Neuron (in vitro differentiated cells): ENCODE measurements around the gene RNPEPL1.

ENCODE experiments used
- H2AFZ ChIP-seq: one replicate; pipeline ENCODE4 v1.6.1; 2013; ENCODE audit warnings: low read depth, mild to moderate bottlenecking, inconsistent platforms, low read length, moderate library complexity
- H3K27me3 ChIP-seq: one replicate; pipeline ENCODE4 v1.6.1; 2013; ENCODE audit warnings: low read length; ENCODE audit not compliant: insufficient read depth
- H3K36me3 ChIP-seq: one replicate; pipeline ENCODE4 v1.6.1; 2013; ENCODE audit warnings: low read length; ENCODE audit not compliant: insufficient read depth
- H3K4me1 ChIP-seq: one replicate; pipeline ENCODE4 v1.6.1; 2013; ENCODE audit warnings: low read length; ENCODE audit not compliant: insufficient read depth
- H3K4me3 ChIP-seq: 2 replicates; pipeline ENCODE4 v1.5.1; 2013; ENCODE audit warnings: mild to moderate bottlenecking, low read length, moderate library complexity
- H3K9me3 ChIP-seq: one replicate; pipeline ENCODE4 v1.6.1; 2013; ENCODE audit warnings: low read length

RNPEPL1 gene

DNA sequence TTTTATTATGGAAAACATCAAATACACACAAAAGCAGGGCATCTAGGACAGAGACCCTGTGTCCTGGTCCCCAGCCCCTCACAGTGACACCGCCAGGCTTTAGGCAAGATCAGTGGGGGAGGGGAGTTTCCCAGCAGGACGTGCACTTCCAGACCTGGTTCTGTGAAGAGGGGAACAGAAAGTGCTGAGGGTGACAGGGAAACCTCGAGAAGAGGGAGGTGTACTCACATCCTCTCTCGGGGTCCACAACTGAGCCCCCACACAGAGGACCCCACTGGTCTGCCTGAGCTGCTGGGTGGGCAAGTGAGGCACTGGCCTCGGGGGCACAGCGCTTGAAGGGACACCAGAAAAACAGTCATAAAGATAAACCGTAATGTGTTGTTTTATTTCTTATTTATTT lies 52.6 kb downstream of the RNPEPL1 start:
- H3K9me3 ChIP-seq = peaks cover 11% of the 10 kb centered on the region
- peaks cover 6% of the 10 kb centered on the region for H3K4me1 ChIP-seq
- H2AFZ ChIP-seq = no peak overlapping the region
- no peaks in the 10 kb centered on the region for H3K27me3 ChIP-seq
- H3K4me3 ChIP-seq = no peak overlapping the region
- no peaks in the 10 kb centered on the region for H3K36me3 ChIP-seq

DNA sequence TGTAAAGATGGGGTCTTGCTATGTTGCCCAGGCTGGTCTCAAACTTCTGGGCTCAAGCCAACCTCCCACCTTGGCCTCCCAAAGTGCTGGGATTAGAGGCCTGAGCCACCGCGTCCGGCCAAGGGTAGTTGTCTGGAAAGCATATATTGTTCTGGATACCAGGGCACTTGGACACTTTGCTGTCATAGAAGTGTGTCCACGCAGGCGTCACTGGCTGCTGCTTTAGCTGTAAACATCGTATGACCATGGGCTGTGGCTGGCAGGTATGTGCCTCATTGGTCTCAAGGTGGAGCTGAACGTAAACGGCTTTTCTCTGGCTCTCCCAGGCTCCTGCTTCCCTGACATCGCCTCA lies 53.8 kb downstream of the RNPEPL1 start:
- Histone ChIP-seq H3K4me1 (peaks cover 6% of the 10 kb centered on the region), H3K27me3 (no peaks in the 10 kb centered on the region), H3K4me3 (no peak overlapping the region), H3K36me3 (no peaks in the 10 kb centered on the region), H2AFZ (no peak overlapping the region), H3K9me3 (peaks cover 8% of the 10 kb centered on the region)

DNA sequence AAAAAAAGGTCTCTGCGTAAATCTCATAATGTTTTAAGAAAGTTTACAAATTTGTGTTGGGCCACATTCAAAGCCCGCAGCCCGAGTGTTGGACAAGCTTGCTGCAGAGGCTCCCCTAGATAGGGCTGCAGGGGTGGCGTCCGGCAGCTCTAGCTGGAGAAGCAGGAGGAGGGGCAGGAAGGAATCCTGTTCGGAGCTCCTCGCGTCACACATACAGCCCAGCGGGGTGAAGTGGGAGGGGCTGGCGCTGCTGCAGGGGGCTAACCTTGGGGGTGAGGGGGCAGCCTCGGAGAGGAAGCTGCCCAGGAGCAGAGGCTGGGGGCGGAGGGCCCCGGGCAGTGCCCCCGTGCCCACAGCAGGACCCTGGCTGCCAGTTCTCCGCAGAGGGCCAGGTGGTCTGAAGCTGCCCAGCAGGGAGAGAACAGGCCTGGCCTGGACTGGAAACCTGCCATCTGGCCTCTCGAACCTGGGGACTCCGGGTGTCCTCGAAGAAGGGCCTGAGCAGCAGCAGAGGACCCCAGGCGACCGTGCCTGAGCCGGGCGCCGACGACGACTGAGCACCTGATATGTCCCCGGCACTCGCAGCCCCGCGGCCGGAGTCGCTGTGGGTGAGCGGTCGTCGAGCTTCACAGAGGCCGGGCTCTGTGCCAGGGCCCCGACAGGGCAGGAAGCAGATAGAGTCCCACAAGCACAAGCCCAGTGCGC lies 54.4 kb downstream of the RNPEPL1 start:
- Histone ChIP-seq H3K4me1 (peaks cover 6% of the 10 kb centered on the region), H3K27me3 (no peaks in the 10 kb centered on the region), H3K4me3 (no peak overlapping the region), H3K9me3 (peaks cover 8% of the 10 kb centered on the region), H3K36me3 (no peaks in the 10 kb centered on the region), H2AFZ (no peak overlapping the region)

DNA sequence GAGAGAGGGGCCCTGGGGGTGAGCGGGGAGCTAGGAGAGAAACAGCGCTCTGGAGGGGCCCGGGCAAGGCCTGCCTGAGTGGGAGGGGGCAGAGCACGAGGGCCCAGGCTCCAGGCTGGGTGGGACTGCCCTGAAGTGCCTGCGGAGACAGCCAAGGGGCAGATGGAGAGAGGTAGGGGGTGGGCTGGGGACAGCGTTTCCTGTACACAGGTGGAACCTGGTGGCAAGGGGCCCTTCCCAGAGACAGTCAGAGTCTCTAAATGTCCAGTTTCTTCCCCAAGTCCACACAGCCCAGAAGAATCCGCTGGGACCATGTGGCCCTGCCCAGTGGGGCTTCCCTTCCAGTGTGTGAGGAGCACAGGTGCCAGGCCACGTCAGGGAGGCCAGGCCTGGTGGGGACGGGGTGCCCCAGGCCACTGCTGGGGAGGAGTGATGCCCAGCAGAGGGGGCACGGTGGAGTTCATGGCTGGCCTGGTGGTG lies 55.3 kb downstream of the RNPEPL1 start:
- no peak overlapping the region for H2AFZ ChIP-seq
- peaks cover 8% of the 10 kb centered on the region for H3K9me3 ChIP-seq
- peaks cover 6% of the 10 kb centered on the region for H3K4me1 ChIP-seq
- H3K4me3 ChIP-seq = no peak overlapping the region
- no peaks in the 10 kb centered on the region for H3K27me3 ChIP-seq
- no peaks in the 10 kb centered on the region for H3K36me3 ChIP-seq

DNA sequence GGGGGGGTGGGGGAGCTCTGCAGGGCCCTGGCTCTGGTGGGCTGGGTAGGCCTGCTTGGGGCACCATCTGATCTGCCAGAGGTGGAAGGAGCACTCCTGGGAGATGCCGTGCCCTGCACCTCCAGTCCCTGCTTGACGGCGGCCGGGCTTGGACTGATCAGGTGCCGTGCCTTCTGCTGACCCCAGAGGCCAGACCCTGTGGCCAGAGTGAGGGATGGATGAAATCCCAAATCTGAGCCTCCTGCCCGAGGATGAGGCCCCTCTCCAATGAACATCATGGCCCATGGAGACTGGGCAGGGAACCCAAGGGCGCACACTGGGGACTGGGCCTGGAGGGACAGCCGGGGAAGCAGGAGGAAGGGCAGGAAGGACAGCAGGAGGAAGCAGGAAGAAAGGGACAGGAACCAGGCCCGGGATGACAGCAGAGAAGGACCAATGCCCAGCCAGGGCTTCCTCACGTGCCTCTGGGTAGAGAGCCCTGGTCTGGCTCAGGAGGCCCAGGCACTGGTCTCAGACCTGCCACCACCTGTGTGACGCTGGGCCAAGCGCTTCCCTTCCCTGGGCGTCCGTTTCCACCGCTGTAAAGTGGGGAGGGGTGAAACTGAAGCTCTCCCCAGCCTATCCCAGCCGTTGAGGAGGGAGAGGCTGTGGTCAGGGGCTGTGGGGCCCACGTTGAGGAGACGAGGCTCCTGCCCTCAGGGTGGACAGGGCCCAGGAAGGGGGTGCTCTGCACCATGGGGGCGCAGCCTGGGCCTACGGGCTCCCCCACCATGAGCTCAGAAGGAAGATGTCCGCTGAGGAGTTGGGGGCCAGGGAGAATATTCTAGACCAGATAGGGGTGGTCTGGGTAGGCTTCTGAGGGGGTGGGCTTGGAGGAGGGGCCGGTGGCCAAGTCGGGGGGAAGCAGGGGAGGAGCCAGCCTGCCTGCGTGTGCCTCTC lies 56.0 kb downstream of the RNPEPL1 start:
- Histone ChIP-seq H3K4me3 (no peak overlapping the region), H3K27me3 (no peaks in the 10 kb centered on the region), H2AFZ (no peak overlapping the region), H3K4me1 (peaks cover 6% of the 10 kb centered on the region), H3K36me3 (no peaks in the 10 kb centered on the region), H3K9me3 (peaks cover 3% of the 10 kb centered on the region)

DNA sequence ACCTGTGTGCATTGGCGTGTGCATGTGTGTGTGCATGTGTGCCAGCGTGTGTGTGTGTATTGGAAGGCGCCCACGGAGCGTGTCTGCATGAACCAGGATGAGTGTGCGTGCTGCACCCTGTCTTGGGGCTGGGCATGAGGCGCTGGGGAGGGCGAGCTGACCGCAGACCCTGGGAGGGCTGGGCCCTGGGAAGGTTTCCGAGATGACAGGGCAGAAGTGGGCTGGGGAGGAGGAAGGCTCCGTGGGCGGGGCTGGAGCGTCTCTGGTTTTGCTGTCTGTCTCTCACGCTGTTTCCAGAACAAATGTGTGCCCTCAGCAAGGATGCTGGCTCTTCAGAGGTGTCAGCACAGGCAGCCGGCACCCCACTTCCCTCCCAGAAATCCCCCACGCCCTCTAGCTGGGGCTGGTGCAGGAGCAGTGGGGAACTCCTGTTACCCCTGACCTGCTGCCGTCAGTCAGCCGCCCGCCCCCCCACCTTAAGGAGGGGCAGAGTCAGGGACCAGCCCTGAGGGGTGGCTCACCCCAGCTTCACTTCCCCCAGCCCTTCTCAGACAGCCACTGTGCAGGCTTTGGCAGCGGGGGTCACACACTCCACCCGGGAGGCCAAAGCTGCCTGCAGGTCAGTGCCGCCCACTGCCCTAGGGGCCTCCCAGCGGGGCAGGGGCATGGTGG lies 56.8 kb downstream of the RNPEPL1 start, which contains the start of gene GPR35:
Gene GPR35, plus strand, starts transcription at position 531 of the 672 bp plus-strand sequence. CDS start 4,473 bp downstream, outside the sequence.
- no peak within 1 kb of the TSS for H2AFZ ChIP-seq
- no peaks in the 10 kb centered on the region for H3K9me3 ChIP-seq
- H3K4me1 ChIP-seq = peaks cover 6% of the 10 kb centered on the region
- no peak within 1 kb of the TSS for H3K4me3 ChIP-seq
- H3K27me3 ChIP-seq = no peaks in the 10 kb centered on the region
- no peaks in the 10 kb centered on the region for H3K36me3 ChIP-seq

DNA sequence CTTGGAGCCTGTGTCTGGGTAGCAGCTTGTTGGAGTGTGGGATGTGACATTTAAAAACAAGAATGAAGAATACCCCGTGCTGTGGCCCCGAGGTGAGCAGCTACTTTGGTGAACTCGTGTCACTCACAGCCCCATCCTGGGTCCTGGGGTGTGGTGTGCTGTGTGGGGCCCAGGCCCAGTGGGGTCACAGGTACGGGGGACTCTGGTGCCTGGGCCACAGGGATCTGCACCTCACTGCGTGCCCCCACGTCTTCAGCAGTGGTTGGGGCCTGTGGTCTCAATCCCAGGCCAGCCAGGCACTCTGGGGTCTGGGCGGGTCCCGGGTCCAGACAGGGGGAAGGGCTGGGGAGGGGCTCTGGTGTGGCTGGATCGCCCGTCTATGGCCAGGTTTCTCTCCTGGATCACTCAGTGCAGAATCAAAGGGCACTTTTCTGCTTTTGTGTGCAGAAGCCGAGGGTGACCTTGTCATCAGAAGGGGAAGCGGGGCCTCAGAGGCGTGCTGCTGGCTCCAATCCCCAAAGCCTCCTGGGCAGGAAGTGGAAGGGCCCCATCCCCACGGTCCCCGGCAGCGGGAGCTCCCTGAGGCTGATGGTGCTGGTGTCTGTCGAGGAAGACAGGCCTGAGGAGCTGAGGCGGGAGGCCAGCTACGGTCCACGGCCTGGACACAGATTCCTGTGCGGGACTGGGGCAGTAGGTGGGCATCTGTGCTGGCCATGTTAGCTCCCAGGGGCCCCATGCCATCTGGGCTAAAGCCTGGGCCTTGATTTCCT lies 58.4 kb downstream of the RNPEPL1 start:
- H3K4me1 ChIP-seq = peaks cover 6% of the 10 kb centered on the region
- H3K4me3 ChIP-seq = no peak overlapping the region
- H3K9me3 ChIP-seq = peaks cover under 1% of the 10 kb centered on the region
- H3K36me3 ChIP-seq = no peaks in the 10 kb centered on the region
- H3K27me3 ChIP-seq = no peaks in the 10 kb centered on the region
- H2AFZ ChIP-seq = no peak overlapping the region

DNA sequence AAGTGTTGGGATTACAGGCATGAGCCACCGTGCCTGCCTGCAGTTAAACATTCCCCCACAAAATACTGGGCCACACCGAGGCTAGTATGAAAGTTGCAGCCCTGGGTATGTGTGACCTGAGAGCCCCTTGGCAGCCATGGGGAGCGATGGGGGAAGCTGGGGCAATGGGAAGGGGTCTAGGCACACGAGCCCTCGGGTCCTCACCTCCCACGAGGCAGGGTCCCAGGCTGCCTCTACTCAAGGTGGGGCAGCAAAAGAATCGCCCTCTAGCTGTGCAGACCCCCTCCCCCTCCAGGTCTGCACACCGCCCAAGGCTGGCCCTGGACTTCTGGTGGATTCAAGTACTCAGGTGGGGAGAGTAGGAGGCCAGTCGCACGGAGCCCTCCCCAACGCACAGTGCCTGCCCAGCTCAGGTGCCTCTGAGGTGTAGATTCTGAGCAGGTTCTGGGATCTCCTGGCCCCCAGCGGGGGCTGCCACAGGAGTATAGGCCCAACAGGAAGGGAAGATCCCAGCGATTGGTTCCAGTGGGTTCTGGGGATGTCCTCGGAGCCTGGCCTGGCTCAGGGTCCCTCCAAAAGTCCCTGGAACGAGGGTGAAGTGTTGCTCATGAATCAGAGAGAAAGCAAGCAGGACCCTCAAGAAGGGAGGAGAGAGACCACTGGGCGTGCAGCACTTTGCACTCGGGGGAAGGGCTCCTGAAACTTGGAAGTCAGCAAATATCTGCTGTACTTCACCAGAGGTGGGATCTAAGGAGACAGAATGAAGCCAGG lies 59.6 kb downstream of the RNPEPL1 start:
- H3K4me3 ChIP-seq = no peak overlapping the region
- H3K27me3 ChIP-seq = no peaks in the 10 kb centered on the region
- H3K4me1 ChIP-seq = peaks cover 6% of the 10 kb centered on the region
- H3K9me3 ChIP-seq = peaks cover 1% of the 10 kb centered on the region
- no peaks in the 10 kb centered on the region for H3K36me3 ChIP-seq
- H2AFZ ChIP-seq = no peak overlapping the region

DNA sequence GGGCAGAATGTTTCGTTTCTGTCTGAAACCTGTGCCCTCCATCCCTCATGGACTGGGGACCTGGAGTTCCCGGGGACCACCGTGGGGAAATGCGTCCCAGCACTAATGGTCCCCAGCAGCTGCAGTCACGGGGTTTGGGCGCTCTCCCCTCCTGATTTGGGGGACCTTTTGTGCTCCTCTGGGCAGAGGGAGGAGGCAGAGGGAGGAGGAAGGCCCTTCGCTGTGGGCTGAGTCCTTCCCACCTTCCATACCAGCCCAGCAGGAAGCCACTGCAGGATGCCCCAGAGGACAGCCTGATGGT lies 60.2 kb downstream of the RNPEPL1 start:
- no peak overlapping the region for H2AFZ ChIP-seq
- H3K9me3 ChIP-seq = peaks cover 1% of the 10 kb centered on the region
- peaks cover 6% of the 10 kb centered on the region for H3K4me1 ChIP-seq
- no peaks in the 10 kb centered on the region for H3K36me3 ChIP-seq
- no peaks in the 10 kb centered on the region for H3K27me3 ChIP-seq
- H3K4me3 ChIP-seq = no peak overlapping the region

DNA sequence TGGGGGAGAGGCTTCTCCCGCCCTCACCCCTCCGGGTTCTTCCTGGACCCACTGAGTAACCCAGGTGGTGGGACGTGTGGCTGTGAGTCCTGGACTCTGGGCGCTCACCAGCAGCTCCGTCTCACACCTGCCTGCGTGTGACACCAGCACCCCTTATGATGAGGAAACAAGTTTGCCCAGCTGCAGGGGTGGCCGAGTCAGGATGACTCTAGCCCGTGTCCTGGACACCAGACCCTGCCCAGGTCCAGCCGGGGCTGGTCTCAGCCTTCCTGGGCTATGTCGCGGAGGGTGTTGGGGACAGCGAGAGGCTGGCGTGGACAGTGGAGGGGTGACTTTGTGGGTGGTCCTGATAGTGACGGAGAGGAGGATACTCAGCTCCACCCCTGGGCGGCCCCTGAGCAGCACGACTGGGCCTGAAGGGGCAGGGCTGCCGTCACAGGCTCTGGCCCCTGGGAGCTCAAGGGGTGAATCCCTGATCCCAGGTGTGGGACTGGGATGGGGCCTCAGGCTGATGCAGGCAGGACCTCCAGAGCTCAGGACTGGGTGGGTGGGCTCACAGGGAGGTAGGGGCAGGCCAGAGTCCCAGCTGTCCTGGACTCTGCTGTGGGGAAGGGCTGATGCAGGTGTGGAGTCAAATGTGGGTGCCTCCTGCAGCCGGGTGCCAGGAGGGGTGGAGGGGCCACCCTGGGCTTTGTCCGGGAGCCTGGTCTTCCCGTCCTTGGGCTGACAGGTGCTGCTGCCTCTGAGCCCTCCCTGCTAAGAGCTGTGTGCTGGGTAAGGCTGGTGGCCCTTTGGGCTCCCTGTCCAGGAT lies 60.7 kb downstream of the RNPEPL1 start:
- Histone ChIP-seq H3K4me3 (no peak overlapping the region), H3K4me1 (peaks cover 6% of the 10 kb centered on the region), H3K27me3 (no peaks in the 10 kb centered on the region), H2AFZ (no peak overlapping the region), H3K36me3 (no peaks in the 10 kb centered on the region), H3K9me3 (peaks cover 4% of the 10 kb centered on the region)

DNA sequence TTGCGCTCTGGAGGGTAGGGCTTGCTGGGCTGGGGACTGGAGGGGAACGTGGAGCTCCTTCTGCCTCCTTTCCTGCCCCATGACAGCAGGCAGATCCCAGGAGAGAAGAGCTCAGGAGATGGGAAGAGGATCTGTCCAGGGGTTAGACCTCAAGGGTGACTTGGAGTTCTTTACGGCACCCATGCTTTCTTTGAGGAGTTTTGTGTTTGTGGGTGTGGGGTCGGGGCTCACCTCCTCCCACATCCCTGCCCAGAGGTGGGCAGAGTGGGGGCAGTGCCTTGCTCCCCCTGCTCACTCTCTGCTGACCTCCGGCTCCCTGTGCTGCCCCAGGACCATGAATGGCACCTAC lies 61.3 kb downstream of the RNPEPL1 start:
- peaks cover 6% of the 10 kb centered on the region for H3K9me3 ChIP-seq
- no peaks in the 10 kb centered on the region for H3K36me3 ChIP-seq
- no peak overlapping the region for H2AFZ ChIP-seq
- H3K4me3 ChIP-seq = no peak overlapping the region
- peaks cover 6% of the 10 kb centered on the region for H3K4me1 ChIP-seq
- H3K27me3 ChIP-seq = no peaks in the 10 kb centered on the region
